ENCODE measurements around the gene SCLY.

SCLY gene

GRCh38 chr2:238098901-238099713 is 38.3 kb downstream of the SCLY start:
- no peak for DNase-seq

DNA sequence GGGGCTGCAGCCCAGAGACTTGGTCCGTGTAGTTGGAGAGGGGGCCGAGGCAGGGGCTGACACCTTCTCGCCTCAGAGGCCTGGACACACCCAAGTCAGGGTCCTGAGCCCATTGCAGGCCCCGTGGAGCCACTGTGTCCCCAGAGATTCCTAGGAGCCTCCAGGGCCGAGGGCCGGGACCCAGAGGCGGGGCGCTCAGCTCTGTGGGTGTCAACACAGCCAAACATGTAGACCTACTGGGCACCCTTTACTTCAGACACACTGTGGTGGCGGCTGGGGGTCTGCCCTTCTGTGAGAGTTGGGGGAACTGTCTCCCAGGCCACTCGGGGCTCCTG is 38.9 kb downstream of the SCLY start:
- no peak for DNase-seq

GRCh38 chr2:238100049-238100820 is 39.4 kb downstream of the SCLY start, which contains the start of gene ESPNL:
Gene ESPNL (plus strand): TSS chr2:238100340. CDS start chr2:238100420, 80 bp downstream.
- no peak for DNase-seq

DNA sequence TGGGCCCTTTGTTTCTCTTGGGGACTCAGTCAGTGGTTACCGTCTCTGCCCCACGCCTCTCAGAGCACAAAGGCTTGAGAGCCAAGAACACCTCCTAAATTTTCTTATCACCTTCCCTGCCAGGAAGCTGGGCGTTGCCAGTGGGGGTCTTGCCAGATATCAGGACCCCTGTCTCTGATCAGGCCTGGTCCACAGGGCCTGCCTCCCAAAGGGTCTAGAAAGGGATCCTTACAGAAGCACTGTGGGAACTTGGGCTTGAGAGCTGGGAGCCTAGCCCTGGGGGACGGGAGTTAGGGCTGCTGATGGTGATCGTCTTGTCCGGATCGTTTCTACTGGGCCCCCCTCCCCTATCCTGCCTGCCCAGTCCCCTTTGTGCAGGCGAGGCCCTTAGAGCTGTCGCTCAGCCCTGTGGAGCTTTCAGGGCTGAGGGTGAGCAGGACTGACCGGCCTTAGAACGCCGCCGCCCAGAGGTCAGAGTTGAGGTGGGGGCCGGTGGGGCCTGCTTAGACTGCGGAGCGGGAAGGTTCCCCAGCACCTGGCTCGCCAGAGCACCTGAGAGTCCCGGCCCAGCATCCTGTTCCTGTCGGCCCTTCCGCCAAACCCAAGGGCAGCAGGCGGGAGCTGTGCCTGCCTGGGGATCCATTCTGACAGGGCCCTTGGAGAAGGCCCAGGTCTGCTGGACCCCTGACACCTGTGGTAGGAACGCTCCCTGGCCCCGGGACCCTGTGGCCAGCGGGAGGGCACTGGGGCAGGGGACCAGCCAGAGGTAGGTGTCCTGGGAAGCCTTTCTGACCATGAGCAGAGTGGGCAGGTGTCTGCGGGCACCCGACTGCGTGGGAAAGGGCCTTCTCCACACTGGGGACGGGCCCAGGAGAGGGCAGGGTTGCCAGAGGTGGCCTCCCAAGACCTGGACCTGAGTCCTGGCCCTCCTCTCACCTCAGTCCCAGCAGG is 40.3 kb downstream of the SCLY start:
- DNase-seq: no peak

GRCh38 chr2:238101891-238102841 is 41.4 kb downstream of the SCLY start:
- no peak for DNase-seq

- DNase-seq: no peak
These were observed 42.1 kb downstream of the SCLY start for GRCh38 chr2:238102865-238103264.

DNA sequence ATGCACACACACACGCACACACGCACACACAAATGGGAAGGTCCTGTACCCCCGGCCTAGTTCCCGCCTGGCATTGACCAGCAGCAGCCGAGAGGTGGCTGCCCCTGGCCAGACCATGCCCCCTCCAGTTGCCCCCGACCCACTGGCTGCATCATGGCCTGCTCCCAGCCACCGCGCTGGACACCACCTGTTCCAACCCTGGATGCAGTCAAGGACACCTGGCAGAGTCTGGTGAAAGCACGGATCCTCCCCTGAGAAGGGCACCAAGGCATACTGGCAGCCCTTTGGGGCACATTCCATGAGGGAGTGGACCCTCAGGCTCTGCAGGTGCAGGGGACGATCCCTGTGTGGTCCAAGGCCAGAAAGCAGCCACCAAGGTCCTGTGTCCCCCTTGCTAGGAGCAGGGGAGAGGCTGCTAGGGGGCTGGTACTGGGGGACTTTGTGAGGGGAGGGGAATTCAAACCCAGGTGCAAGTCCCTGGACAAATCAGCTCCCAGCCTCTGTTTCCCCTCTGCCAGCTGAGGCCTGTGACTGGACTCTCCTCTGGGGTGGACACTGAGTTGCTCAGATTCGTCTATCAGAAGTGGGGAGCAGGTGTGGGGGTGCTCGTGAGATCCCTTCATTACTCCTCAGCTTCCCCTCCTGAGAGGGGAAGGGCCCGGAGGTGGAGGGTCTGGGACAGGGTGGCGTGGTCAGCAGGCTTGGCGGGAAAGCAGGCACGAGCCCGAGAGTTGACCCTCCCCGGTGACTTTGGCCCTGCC is 42.8 kb downstream of the SCLY start:
- no peak for DNase-seq

GRCh38 chr2:238104226-238104690 is 43.5 kb downstream of the SCLY start:
- DNase-seq: no peak

- DNase-seq: no peak
These were observed 44.0 kb downstream of the SCLY start for GRCh38 chr2:238104691-238105371.

GRCh38 chr2:238105506-238106338 is 44.9 kb downstream of the SCLY start:
- no peak for DNase-seq

- no peak for DNase-seq
These were observed 45.5 kb downstream of the SCLY start for GRCh38 chr2:238106339-238106697.

GRCh38 chr2:238106698-238107524 is 46.1 kb downstream of the SCLY start:
- DNase-seq: no peak

- DNase-seq: no peak
These were observed 47.0 kb downstream of the SCLY start for GRCh38 chr2:238107525-238108422.

DNA sequence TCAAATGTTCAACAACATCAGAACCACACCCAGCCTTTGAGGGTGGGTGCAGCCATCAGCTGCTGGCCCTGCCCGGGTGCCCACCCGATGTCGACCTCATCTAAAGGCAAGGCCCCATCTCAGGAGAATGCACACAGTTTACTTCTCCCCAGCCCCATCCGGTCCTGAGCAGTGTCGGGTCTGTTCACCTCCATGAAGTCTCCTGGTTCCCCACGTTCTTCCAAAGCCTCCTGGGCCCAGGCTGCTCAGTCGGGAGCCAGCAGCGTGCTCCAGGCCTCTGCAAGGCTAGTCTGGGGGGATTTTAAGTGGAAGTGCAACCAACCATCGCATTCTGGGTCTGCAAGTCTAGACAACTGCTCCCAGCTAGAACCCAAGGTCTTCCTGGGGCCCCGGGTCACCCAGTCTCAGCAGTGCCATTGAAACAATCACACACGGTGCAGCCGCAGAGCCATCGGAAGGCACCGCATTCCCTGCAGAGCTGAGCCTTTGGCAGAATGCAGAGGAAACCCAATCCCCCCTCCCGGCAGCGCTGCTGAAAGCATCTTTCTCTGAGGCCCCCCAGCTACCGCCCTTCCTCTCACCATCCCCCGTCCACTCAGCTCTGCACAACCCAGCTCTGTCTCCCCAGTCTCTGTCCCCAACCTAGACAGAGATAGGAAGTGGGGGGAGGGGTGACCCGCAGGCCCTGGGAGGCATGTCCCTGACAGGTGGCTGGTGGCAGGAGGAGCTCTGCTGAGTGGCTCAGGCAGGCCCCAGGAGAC is 47.8 kb downstream of the SCLY start:
- DNase-seq: no peak

- DNase-seq: no peak
These were observed 52.8 kb downstream of the SCLY start for GRCh38 chr2:238113611-238114010.

DNA sequence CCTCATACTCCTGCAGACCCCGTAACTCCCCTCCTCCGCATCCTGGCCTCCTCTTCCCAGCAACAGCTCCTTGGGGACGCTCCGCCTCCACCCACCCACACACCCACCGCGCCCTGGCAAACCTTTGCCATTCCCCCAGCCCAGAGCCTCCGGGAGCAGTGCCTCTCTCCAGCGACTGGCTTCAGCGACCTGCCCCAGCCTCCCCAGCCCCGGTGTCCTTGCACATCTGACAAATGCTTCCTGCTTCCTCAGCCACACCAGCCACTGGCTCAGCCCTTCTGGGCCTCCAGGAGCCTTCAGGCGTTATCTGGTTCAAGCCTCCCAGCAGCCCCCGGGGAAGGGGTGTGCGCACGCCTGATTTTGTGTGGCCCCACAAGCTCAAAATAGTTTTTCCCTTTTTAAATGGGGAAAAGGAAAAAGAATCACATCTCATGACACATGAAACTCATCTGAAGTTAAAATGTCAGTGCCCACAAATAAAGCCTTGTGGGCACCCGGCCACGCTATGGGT is 53.6 kb downstream of the SCLY start:
- DNase-seq: no peak

Measured in CD4-positive, alpha-beta T cell treated with Interleukin-17A for 1 hour (primary cell).